ENCODE results near the gene TEX28. TPM values are rescaled to one million over a fixed set of nuclear protein-coding genes. Genes with fewer than 3 reads are reported as not detected.

TEX28 gene
- total RNA-seq, 6 experiments from 2014 or later = not detected

DNA sequence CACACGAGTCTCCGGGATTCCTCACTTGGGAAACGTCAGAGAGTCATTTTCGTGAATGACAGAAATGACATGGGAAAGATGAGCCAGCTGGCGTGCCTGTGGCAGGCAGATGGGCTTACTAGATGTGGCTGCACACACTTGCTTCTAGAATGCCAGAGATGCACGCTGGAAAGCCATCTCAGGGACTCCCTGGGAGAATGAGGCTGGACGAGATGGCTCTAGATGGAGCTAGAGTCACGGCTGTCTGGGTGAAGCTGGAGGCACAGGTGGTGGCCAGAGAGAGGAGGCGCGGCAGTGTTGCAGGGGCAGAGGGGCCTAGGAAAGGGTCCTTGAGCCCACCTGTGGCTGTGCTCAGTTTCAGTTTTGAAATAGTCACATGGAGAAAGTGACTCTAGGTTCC, 26.7 kb upstream of the TEX28 start:
- H3K36me3 ChIP-seq = no peaks in the 10 kb centered on the region
- WGBS (ENCODE audit: insufficient coverage, low coverage, low lambda C conversion rate, missing lambda C conversion rate) = 48% methylated on average over 10 of the region's 10 CpGs
- no peak overlapping the region for H3K27ac ChIP-seq
- H3K27me3 ChIP-seq = no peaks in the 10 kb centered on the region
- TF ChIP-seq, protein P1, sequence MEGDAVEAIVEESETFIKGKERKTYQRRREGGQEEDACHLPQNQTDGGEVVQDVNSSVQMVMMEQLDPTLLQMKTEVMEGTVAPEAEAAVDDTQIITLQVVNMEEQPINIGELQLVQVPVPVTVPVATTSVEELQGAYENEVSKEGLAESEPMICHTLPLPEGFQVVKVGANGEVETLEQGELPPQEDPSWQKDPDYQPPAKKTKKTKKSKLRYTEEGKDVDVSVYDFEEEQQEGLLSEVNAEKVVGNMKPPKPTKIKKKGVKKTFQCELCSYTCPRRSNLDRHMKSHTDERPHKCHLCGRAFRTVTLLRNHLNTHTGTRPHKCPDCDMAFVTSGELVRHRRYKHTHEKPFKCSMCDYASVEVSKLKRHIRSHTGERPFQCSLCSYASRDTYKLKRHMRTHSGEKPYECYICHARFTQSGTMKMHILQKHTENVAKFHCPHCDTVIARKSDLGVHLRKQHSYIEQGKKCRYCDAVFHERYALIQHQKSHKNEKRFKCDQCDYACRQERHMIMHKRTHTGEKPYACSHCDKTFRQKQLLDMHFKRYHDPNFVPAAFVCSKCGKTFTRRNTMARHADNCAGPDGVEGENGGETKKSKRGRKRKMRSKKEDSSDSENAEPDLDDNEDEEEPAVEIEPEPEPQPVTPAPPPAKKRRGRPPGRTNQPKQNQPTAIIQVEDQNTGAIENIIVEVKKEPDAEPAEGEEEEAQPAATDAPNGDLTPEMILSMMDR (IDR thresholded peaks at IDR 0.05) = peak in 1 of 4 donors; percentile 7
- TF ChIP-seq POLR2A (IDR thresholded peaks at IDR 0.05) = no peak
- intact Hi-C loops (cut with DNase I) = no loop called here
- DNase-seq (peak in 1 of 3 donors; percentile 27), ATAC-seq (peak in 3 of 4 donors; percentile 35 to 67 (median 57))
- H3K4me1 ChIP-seq = no peaks in the 10 kb centered on the region
- H3K9me3 ChIP-seq = no peaks in the 10 kb centered on the region
- H3K4me3 ChIP-seq = no peak overlapping the region

GRCh38 chrX:154321152-154321551, 26.2 kb upstream of the TEX28 start:
- Histone ChIP-seq H3K4me3 (no peak overlapping the region), H3K36me3 (no peaks in the 10 kb centered on the region), H3K27me3 (no peaks in the 10 kb centered on the region), H3K27ac (no peak overlapping the region), H3K4me1 (no peaks in the 10 kb centered on the region), H3K9me3 (no peaks in the 10 kb centered on the region)
- DNase-seq (peak in 1 of 3 donors; percentile 22), ATAC-seq (no peak)
- TF ChIP-seq, protein P1 (IDR thresholded peaks at IDR 0.05) = no peak
- no peak for TF ChIP-seq POLR2A (IDR thresholded peaks at IDR 0.05)
- WGBS (ENCODE audit: insufficient coverage, low coverage, low lambda C conversion rate, missing lambda C conversion rate) = 100% methylated on average over 1 of the region's 7 CpGs
- intact Hi-C loops (cut with DNase I) = no loop called here

DNA sequence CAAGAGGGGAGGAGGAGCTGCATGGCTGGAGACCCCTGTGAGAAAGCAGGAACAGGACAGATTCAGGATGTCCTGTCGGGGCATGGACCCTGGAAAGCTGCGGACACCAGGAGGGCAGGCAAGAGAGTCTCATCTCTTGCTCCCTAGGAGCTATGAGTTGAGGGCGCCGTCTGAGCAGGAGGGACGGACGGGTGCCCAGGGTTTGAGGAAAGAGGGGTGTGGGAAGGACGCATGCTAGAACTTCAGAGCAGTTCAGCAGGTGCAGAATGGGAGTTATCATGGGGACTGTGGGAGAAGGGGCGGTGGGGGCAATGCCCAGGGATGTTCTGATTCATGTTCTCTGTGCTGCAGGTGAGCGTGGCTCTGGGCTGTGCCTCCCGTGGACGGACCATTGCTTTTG, 25.5 kb upstream of the TEX28 start:
- 68% methylated on average over 6 of the region's 11 CpGs for WGBS (ENCODE audit: insufficient coverage, low coverage, low lambda C conversion rate, missing lambda C conversion rate)
- no peak for TF ChIP-seq POLR2A (IDR thresholded peaks at IDR 0.05)
- H3K27ac ChIP-seq = no peak overlapping the region
- no peak overlapping the region for H3K4me3 ChIP-seq
- peak in 1 of 3 donors; percentile 23 for DNase-seq
- intact Hi-C loops (cut with DNase I) = no loop called here
- H3K9me3 ChIP-seq = no peaks in the 10 kb centered on the region
- no peaks in the 10 kb centered on the region for H3K36me3 ChIP-seq
- no peaks in the 10 kb centered on the region for H3K4me1 ChIP-seq
- H3K27me3 ChIP-seq = no peaks in the 10 kb centered on the region
- no peak for ATAC-seq

DNA sequence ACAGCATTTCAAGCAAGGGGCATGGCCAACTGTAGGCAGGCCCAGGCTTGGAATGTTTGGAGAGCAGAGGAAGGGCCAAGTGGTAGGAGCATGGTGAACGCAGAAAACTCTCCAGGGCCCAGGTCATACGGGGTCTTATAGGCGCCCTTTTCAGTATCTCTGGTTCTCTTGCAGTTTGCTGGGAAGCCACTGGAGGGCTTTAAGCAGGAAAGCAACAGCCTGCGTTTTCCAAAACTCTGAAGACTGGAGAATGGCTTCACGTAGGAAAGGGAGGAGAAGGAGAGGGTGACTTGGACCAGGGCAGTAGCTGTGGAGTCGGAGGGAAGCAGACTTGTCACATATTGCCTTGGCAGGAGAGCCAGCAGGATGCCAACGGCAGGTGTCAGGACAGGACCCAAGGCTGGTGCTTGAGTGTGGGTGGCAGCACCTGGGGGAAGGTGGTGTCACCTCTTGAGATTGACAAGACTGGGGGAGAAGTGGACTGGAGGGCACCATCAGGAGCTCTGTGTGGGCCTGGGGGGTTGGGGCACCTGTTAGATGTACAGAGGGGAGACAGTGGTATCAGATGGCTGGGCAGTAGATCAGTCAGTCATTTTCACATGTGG, 22.6 kb upstream of the TEX28 start:
- Histone ChIP-seq H3K4me3 (no peak overlapping the region), H3K4me1 (no peaks in the 10 kb centered on the region), H3K27me3 (no peaks in the 10 kb centered on the region), H3K27ac (no peak overlapping the region), H3K9me3 (no peaks in the 10 kb centered on the region), H3K36me3 (no peaks in the 10 kb centered on the region)
- DNase-seq (peak in 1 of 3 donors; percentile 36), ATAC-seq (peak; percentile 56 to 58 (median 58))
- intact Hi-C loops (cut with DNase I) = no loop called here
- WGBS (ENCODE audit: insufficient coverage, low coverage, low lambda C conversion rate, missing lambda C conversion rate) = 15% methylated on average over 7 of the region's 7 CpGs
- TF ChIP-seq, protein P1 (IDR thresholded peaks at IDR 0.05) = peak; percentile 40 to 43 (median 43)
- TF ChIP-seq POLR2A (IDR thresholded peaks at IDR 0.05) = no peak

DNA sequence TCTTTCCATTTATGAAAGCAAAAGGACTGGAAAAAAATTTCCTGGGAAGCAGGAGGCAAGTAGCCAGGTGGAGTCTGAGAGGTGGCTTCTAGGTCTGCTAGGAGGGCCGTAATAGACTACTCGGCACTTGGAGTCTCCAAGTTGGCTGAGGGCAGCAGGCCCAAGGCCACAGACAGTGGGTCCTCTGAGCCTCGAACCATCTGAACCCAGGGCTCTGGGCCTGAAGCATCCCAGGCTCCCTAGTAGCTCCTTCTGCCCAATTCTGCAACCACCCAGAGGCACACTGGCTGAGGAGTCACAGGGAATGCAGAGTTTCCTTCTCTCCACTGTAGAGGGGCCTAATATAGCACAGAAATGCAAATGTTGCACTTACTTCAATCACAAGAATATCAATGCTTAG, 20.5 kb upstream of the TEX28 start:
- H3K36me3 ChIP-seq = no peaks in the 10 kb centered on the region
- H3K9me3 ChIP-seq = no peaks in the 10 kb centered on the region
- no peaks in the 10 kb centered on the region for H3K4me1 ChIP-seq
- H3K27me3 ChIP-seq = no peaks in the 10 kb centered on the region
- ATAC-seq (no peak), DNase-seq (peak in 1 of 3 donors; percentile 20)
- no peak for TF ChIP-seq POLR2A (IDR thresholded peaks at IDR 0.05)
- TF ChIP-seq, protein P1 (IDR thresholded peaks at IDR 0.05) = no peak
- intact Hi-C loops (cut with DNase I) = no loop called here
- no peak overlapping the region for H3K4me3 ChIP-seq
- H3K27ac ChIP-seq = no peak overlapping the region
- WGBS (ENCODE audit: insufficient coverage, low coverage, low lambda C conversion rate, missing lambda C conversion rate) = no CpG with 5 or more reads among the region's 3 CpGs

All from right lobe of liver (tissue), 6 donors.